ENCODE measurements around the gene MAPRE2. TPM values are rescaled to one million over a fixed set of nuclear protein-coding genes. Genes with fewer than 3 reads are reported as not detected.

Gene MAPRE2
- polyA plus RNA-seq, 3 donors = 23.7 to 27.7 (median 25.7) TPM

- no peak for DNase-seq
These were observed 76.2 kb downstream of the MAPRE2 start for GRCh38 chr18:35117372-35117771.

GRCh38 chr18:35117951-35118411, 76.8 kb downstream of the MAPRE2 start:
- DNase-seq = no peak

GRCh38 chr18:35118641-35119040, 77.4 kb downstream of the MAPRE2 start:
- no peak for DNase-seq

DNA sequence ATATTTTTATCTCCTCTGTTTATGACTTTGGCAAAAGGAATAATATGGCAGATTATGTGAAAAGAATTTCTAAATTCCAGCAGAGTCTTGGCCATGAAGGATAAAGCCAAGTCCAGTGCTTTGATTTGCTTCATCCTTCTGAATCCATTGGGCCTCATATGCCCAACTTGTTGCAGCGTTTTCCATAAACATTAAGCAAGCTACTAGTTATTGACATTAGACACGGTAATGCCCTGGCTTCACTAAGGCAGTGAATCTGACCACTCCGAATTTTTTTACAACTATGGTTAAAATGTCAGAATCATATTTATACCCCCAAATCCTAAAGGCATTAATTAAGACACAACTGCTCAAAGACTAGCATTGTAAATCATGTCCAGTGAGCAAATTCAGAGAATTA, 79.8 kb downstream of the MAPRE2 start:
- DNase-seq = no peak

GRCh38 chr18:35121531-35121930, 80.3 kb downstream of the MAPRE2 start:
- DNase-seq = no peak

- DNase-seq = no peak
These were observed 81.5 kb downstream of the MAPRE2 start for GRCh38 chr18:35122586-35123224.

DNA sequence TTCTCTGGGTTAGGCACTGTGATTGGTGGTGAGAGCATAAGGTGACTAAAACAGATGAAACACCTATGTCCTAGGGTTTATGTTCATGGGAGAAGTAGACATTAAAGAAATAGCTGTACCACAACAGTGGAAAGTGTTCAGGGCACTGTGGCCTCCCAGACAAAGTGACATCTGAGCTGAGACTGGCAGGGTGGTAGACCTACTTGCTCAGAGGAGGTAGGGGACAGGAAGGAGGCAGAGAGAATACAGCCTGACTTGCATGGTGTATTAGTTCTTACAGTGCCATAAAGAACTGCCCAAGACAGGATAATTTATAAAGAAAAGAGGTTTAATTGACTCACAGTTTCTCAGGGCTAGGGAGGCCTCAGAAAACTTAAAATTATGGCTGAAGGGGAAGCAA, 82.6 kb downstream of the MAPRE2 start:
- no peak for DNase-seq

- DNase-seq = no peak
These were observed 86.0 kb downstream of the MAPRE2 start for GRCh38 chr18:35127201-35127600.

DNA sequence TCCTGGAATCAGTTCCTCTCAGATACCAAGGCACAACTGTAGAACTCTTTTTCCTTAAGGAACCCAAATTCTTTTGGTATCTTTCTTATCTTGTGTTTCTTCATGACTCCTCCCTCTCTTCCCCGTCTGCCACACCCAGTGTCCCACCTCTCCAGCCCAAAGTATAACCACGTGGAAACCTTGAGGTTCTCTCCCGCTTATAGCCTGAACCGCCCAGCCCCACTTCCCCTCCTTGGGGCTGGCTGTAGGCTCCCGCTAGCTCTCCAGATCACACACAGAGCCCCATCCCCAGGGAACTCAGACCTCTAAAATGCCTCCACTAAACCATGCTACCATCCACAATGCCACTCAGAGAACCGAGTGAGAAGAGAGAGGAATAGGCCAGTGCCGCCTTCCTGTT, 87.5 kb downstream of the MAPRE2 start:
- DNase-seq = no peak

DNA sequence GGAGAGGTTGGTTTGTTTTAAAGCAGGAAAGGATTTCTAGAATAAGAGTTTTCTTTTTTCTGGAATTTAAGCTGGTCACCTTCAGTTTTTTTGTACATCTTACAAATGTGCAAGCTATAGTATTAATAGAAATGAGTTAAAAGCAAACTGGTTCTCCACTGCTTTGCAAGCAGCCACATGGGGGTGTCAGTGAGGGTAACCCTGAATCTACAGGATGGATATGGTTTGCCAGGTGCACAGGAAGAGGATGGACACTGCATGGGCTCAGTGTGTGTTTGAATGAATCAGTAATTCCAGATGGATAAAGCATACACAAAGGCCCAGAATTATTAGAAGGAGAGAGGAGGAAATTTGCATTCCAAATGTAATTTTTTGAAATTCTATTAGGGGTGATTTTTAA, 89.0 kb downstream of the MAPRE2 start:
- no peak for DNase-seq

DNA sequence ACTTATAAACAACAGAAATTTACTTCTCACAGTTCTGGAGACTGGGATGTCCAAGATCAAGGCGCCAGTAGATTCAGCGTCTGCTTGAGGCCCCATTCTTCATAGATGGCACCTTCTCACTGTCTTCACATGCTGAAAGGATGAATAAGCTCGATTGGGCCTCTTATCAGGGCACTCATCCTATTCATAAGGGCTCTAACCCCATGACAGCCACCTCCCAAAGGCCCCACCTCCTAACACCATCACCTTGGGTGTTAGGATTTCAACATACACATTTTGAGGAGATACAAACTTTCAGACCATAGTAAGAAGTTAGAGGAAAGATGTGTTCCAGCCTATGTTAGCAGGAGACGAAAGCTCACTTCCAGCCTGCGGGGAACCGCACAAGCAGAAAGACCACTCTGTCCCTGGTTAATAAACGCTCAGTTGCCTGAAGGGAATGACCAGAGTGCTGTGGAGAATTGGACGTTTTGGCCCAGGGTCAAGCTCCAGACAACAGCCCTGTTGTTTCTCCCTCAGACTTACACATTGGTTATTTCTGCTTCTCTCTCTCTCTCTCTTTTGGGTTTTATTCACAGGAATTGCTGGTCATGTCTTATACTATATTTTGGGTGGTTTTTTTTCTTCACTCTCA, 90.3 kb downstream of the MAPRE2 start:
- DNase-seq = no peak

DNA sequence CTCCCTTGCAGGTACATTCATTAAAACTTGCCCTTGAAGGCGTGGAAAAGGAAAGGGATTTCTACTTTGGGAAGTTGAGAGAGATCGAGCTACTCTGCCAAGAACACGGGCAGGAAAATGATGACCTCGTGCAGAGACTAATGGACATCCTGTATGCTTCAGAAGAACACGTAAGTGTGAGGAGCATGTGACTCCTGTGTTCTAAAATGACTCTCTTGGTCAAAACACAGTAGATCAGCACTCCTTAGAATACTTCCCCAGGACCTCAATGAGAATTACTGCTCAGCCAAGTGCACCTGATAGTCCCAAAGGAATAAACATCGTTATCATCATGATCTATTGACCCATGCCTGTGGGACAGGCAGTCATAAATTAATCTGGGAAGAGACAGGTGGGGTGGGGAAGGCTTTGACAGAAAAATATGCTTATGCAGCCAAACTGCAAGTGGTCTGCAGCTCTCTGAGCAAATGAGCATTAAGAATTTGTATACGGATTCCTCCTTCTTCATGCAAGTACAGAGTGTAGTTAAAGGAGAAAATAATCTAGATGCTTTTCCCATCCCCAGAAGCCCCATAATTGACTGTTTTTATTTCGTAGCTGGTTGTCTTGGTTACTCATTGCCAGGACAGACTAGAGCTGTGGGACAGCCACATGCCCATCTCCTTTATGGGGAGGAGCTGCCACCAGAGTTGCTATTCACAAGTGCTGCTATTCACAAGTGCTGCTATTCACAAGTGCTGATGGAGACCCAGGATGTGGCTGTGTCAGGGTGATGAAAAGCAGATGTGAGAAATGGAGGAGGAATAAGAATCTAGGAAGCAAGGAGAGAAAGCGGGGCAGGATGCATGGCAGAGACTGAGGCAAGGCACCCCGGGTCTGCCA, 91.0 kb downstream of the MAPRE2 start:
- no peak for DNase-seq

DNA sequence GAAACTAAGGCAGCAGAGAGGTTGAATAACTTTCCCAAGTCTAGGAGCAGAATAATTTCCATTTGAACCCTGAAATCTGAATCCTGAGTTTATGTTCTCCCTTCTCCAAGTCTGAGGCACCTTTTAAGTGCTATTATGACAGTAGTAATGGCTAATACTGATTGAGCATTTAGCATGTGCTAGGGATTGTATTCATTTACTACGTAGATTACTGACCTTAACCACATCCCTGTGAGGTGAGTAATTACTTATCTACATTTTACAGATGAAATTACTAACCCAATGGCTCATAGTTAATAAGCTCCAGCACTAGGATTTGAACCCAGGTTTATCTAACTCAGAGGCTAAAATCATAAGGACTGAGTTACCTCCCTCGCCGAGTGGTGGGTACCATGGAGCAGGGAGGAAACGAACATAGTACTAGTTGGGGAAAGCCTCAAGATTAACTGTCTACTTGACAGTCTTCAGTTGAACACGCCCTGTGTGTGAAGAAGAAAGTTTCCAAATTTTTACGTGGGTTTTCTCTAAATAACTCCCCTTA, 93.0 kb downstream of the MAPRE2 start:
- no peak for DNase-seq

DNA sequence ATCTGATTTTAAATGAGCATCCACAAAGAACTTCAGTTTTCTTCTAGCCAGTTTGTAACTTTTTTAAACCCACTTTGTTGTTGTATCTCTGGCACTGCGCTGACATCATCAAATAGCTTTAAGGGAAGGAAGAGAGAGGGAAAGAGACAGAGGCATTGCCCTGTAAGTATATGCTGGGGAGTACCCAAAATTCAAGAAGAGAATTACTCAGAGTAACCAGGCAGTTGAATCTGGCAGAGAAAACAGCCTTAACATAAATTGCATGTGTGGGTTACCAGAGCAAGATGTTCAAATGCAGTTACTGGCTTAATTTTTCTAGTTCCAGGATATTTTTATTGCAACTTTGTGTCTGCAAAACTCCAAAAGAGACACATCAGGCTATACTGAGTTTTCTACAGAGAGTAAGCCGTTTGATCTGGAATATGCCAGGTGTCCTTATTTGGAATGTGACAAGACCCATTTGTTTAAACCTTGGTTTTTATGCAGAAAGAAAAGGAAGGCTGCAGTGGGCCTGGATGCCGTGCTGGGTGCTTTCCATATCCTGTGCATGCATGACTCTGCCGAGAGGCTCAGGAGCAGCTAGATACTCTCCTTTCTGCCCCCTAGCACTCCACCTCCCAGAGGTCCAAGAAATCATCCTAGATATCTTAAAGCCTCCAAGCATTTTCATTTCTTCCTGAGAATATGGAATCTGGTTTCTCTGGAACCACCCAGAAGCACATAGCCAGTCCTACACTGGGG, 93.7 kb downstream of the MAPRE2 start:
- DNase-seq = no peak

DNA sequence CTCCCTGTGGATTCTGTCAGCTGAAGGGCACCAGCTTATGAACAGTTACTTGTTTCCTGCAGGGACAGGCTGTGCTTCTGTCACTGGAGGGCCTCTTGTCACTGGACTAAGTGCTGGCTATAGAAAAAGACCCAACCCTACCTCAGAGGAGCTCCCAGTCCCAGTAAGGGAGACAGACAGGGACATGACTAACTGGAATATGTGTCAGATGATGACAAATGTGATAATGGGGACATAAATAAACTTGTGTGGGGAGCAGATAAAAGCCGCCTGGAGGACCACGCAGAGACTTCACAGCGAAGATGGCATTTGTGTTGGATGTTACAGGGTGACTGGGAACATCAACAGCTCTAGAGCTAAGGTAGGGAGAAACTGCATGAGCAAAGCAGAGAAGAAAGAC, 95.0 kb downstream of the MAPRE2 start:
- no peak for DNase-seq

DNA sequence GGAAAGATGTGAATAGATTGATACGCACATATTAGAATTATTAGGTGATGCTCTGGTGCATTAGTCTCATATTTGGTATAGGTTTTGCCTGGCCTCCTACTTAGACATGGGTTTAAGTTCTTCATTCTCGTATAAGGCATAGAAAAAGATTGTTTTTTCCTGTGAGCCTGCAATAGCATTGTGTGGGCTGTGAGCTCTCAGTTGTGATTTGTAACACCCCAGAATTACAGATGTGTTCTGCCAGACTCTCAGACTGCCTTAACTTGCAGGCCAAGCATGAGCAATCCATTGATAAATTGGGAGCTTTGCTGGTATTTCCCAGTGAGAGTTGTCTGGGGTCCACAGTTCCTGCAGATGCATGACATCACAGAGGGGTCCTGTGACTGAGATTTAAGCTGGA, 95.7 kb downstream of the MAPRE2 start:
- no peak for DNase-seq

GRCh38 chr18:35137632-35138031, 96.4 kb downstream of the MAPRE2 start:
- DNase-seq = no peak

DNA sequence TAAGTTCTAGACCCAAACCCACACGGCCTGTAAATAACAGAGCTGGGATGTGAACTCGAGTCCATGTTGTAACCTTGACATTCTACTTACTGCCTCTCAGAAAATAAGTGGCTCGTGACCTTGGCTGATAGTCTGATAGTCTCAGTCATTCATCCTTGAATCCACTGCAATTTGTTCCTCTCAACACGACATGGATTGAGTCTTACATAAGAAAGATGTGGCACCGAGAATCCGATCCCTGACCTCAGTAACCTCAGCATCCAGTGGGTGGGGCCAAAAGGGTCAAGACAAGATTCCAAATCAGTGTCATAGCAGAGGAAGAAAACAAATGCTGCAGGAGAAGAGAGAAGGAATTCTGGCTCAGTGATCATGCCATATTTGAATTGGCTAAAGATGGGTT, 97.6 kb downstream of the MAPRE2 start:
- DNase-seq = no peak

GRCh38 chr18:35139517-35139916, 98.3 kb downstream of the MAPRE2 start:
- DNase-seq = no peak

- DNase-seq = no peak
These were observed 99.9 kb downstream of the MAPRE2 start for GRCh38 chr18:35141077-35141476.

GRCh38 chr18:35141567-35142274, 100.5 kb downstream of the MAPRE2 start:
- DNase-seq = no peak

Measured in renal pelvis (tissue), 4 donors.